Fibroblast of mammary gland (primary cell): ENCODE measurements around the gene OSBPL6.

Source experiments
- DNase-seq: peaks from one replicate; pipeline ENCODE4 v3.0.0-alpha.2; 2010; ENCODE audit warnings: low read depth
- H3K4me3 ChIP-seq: 2 replicates; pipeline ENCODE4 v1.5.1; 2011; ENCODE audit warnings: low read depth, mild to moderate bottlenecking, low read length, moderate library complexity; ENCODE audit not compliant: control insufficient read depth
- TF ChIP-seq, protein P1 (sequence below): conservative IDR thresholded peaks from 2 replicates; pipeline ENCODE4 v1.5.1; 2011; ENCODE audit warnings: low read depth, low read length, inconsistent platforms; ENCODE audit not compliant: control insufficient read depth, insufficient read depth

The OSBPL6 gene

GRCh38 chr2:178414266-178415247 is 220.2 kb downstream of the OSBPL6 start:
- TF ChIP-seq, protein P1, sequence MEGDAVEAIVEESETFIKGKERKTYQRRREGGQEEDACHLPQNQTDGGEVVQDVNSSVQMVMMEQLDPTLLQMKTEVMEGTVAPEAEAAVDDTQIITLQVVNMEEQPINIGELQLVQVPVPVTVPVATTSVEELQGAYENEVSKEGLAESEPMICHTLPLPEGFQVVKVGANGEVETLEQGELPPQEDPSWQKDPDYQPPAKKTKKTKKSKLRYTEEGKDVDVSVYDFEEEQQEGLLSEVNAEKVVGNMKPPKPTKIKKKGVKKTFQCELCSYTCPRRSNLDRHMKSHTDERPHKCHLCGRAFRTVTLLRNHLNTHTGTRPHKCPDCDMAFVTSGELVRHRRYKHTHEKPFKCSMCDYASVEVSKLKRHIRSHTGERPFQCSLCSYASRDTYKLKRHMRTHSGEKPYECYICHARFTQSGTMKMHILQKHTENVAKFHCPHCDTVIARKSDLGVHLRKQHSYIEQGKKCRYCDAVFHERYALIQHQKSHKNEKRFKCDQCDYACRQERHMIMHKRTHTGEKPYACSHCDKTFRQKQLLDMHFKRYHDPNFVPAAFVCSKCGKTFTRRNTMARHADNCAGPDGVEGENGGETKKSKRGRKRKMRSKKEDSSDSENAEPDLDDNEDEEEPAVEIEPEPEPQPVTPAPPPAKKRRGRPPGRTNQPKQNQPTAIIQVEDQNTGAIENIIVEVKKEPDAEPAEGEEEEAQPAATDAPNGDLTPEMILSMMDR: peak; percentile 98
- H3K4me3 ChIP-seq: peak overlapping the region; percentile 68
- DNase-seq: peak; percentile 98

DNA sequence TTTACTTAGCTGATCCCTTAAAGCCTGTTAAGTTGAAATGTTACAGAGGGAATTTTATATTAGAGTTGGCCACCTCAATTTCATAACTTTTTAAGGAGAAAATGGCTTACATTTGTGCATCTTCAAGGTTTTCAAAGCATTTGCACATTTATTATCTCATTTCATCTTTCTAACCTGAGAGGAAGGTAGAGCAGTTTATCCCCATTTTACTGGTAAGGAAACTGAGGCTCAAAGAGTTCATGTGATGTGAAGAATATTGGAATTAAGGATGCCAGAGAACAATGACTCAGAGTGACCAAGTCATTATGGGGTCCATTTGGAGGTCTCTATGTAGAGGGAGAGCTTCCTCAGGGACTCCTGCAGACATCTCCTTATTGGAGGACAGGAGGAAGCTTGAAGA is 221.7 kb downstream of the OSBPL6 start:
- no peak for DNase-seq
- TF ChIP-seq, protein P1: no peak

GRCh38 chr2:178417916-178418315 is 223.6 kb downstream of the OSBPL6 start:
- no peak overlapping the region for H3K4me3 ChIP-seq
- no peak for DNase-seq
- TF ChIP-seq, protein P1: no peak

More for the DNA sequence above, 221.7 kb downstream of the OSBPL6 start:
- no peak overlapping the region for H3K4me3 ChIP-seq

DNA sequence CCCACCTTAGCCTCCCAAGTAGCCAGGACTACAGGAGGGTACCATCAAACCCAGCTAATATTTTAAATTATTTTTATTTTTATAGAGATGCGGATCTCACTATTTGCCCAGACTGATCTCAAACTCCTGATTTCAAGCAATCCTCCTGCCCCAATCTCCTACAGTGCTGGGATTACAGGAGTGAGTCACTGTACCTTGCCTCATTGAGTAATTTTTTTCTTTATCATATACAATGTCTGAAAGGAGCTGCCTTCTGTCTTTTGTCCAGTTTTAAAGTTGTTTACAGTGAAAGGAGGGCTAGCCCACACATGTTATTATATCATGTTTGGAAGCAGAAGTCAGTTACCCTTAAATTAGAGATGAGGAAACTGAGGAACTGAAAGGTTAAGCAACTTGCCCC is 224.1 kb downstream of the OSBPL6 start:
- TF ChIP-seq, protein P1: no peak
- H3K4me3 ChIP-seq: no peak overlapping the region
- peak; percentile 34 for DNase-seq

GRCh38 chr2:178419123-178419522 is 224.8 kb downstream of the OSBPL6 start:
- peak; percentile 39 for DNase-seq
- TF ChIP-seq, protein P1: peak; percentile 31
- no peak overlapping the region for H3K4me3 ChIP-seq

- no peak overlapping the region for H3K4me3 ChIP-seq
- DNase-seq: peak; percentile 28
- TF ChIP-seq, protein P1: no peak
Observed at GRCh38 chr2:178420463-178420999, 226.2 kb downstream of the OSBPL6 start.
